Measurements from ENCODE around the gene HOXD10. TPM values are rescaled to one million over a fixed set of nuclear protein-coding genes. Genes with fewer than 3 reads are reported as not detected.

The HOXD10 gene
- total RNA-seq (2022; extraction: Qiagen RNA extraction; ENCODE audit: low read depth) = 5.5 to 7.4 TPM (median 7.3 TPM) in 5 replicates

DNA sequence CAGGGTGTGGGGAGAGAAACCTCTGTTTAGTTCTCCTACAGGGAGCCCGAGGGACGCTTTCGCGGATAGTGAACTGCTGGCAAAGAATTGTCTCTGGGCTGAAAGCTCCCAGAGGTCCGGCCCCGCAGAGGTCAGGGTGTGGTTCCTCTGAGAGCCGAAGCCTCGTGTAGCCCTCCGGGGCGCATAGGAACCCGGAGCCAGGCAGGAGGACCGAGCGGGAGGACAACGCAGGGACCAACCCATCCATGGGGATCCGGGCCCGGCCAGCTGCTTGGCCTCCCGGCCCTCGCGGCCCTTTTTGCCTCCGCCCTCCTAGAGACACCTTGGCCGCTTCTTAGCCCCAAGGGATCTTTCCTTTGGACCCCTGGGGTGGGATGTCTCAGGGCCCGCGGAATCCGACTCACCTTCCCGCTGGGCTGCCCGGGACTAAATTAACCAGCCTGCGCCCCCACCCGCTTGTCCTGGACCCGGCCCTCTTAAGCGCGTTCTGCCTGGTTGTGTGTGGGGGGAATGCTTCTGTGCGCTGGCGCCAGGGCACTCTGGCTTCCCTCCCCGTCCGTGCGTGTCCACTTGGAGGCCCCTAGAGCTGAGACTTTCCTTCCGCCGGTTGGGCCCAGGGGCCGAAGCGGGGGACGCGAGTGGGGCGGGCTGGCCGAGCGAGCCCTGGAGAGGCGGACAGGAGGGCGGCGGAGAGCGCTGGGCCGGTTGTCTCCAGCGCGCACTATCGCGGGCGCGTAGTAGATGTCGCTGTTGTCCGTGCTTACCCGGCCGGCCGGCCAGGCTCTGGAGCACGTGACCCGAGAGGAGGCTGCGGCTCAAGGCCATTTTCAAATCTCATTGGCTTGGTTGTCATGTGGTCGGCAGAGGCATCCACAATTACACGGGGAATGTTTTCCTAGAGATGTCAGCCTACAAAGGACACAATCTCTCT, at the start of gene HOXD10:
Gene HOXD10 (plus strand): TSS at position 896 of the 931 bp plus-strand sequence. CDS start 56 bp downstream, outside the sequence.

DNA sequence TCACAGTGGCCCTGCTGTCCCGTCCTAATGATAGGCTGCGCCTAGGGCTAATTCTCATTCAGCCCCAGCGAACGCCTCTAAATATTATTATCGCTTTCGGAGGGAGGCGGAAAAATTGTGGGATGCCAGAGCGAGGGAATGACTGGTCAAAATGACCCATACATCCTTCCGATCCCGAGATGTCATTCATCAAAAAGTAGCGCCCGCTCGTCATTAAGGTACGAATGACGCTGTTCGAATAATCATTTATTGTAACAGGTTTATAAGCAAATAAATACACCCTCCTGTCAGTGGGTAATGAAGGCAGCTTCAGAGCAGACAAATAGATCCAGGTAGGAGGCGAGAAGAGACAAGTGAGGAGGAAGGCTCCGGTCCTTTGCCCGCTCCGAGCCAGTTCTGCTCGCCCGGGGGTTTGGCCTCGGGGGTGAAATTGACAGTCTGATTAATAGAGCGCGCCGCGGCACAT, 32.7 kb upstream of the HOXD10 start, which contains the start of gene EVX2:
Gene EVX2 (minus strand): TSS at position 167 of the 466 bp plus-strand sequence. CDS start 186 bp downstream, outside the sequence.

GRCh38 chr2:176092270-176093144, 24.1 kb upstream of the HOXD10 start, which contains the start of gene HOXD13:
Gene HOXD13, plus strand, starts transcription at chr2:176092721. Its CDS starts 170 bp downstream, at chr2:176092891.

DNA sequence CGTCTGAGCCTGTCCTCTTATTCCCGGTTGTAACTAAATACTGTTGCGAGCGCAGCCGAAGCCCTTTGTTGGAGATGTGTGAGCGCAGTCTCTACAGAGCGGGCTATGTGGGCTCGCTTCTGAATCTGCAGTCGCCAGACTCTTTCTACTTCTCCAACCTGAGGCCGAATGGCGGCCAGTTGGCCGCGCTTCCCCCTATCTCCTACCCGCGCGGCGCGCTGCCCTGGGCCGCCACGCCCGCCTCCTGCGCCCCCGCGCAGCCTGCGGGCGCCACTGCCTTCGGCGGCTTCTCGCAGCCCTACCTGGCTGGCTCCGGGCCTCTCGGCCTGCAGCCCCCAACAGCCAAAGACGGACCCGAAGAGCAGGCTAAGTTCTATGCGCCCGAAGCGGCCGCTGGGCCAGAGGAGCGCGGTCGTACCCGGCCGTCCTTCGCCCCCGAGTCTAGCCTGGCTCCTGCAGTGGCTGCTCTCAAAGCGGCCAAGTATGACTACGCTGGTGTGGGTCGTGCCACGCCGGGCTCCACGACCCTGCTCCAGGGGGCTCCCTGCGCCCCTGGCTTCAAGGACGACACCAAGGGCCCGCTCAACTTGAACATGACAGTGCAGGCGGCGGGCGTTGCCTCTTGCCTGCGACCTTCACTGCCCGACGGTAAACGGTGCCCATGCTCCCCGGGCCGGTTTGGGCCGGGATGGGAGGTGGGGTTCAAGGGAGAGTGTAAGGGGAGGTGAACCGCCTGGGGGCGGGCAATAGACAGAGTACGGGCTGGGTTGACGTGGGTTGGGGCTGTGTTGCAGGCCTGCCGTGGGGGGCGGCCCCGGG, 16.6 kb upstream of the HOXD10 start, which contains the start of gene HOXD12:
Gene HOXD12 (plus strand): TSS at position 68 of the 819 bp plus-strand sequence. CDS start 7 bp downstream, at position 75.

DNA sequence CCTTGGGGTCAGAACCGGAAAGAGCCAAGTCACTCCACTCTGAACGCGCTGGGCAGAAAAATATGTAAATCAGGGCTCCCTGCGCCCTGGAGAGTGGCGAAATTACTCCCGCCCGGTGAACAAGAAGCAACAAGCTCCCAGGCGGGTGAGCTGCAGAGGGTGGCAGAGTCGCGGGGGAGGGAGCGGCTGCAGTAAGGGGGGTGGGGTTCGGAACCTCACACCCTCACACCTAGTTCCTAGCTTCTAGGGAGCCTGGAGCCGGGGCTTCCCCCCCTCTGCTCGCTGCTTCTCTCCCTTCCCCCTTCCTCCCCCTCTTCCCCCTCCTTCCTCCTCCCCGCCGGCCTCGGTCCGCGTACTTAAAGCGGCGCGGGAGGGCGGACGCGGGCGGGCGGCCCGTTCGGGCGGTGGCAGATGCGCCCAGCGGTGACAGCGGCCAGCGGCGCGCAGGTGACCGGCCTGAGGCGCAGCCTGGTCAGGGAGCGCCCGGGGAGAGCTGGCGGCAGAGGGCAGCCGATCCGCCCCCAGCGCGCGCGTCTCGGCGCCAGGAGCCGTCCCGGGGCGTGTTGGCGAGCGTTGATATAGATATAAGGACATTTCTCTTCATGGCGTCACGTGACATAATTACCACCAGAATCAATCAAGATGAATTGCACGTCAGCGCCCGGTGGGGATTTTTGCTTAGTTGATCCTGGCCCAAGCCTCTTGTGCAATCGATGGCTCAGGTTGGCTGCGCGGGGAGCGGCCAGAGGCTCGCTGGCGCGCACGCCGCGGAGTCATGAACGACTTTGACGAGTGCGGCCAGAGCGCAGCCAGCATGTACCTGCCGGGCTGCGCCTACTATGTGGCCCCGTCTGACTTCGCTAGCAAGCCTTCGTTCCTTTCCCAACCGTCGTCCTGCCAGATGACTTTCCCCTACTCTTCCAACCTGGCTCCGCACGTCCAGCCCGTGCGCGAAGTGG, 9.7 kb upstream of the HOXD10 start, which contains the start of gene HOXD11:
Gene HOXD11 (plus strand): TSS at position 700 of the 959 bp plus-strand sequence. CDS start 76 bp downstream, at position 776.

DNA sequence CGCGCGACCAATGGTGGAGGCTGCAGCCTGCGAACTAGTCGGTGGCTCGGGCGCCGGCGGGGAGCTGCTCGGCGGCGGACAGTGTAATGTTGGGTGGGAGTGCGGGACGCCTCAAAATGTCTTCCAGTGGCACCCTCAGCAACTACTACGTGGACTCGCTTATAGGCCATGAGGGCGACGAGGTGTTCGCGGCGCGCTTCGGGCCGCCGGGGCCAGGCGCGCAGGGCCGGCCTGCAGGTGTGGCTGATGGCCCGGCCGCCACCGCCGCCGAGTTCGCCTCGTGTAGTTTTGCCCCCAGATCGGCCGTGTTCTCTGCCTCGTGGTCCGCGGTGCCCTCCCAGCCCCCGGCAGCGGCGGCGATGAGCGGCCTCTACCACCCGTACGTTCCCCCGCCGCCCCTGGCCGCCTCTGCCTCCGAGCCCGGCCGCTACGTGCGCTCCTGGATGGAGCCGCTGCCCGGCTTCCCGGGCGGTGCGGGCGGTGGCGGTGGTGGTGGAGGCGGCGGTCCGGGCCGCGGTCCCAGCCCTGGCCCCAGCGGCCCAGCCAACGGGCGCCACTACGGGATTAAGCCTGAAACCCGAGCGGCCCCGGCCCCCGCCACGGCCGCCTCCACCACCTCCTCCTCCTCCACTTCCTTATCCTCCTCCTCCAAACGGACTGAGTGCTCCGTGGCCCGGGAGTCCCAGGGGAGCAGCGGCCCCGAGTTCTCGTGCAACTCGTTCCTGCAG, 6.3 kb downstream of the HOXD10 start, which contains the start of gene HOXD9:
Gene HOXD9 (plus strand): TSS at position 37 of the 728 bp plus-strand sequence. CDS start 50 bp downstream, at position 87.

GRCh38 chr2:176128982-176129796, 12.6 kb downstream of the HOXD10 start, which contains the start of gene HOXD8:
Gene HOXD8, plus strand, starts transcription at chr2:176129705. Its CDS starts 662 bp downstream, at chr2:176130367.

DNA sequence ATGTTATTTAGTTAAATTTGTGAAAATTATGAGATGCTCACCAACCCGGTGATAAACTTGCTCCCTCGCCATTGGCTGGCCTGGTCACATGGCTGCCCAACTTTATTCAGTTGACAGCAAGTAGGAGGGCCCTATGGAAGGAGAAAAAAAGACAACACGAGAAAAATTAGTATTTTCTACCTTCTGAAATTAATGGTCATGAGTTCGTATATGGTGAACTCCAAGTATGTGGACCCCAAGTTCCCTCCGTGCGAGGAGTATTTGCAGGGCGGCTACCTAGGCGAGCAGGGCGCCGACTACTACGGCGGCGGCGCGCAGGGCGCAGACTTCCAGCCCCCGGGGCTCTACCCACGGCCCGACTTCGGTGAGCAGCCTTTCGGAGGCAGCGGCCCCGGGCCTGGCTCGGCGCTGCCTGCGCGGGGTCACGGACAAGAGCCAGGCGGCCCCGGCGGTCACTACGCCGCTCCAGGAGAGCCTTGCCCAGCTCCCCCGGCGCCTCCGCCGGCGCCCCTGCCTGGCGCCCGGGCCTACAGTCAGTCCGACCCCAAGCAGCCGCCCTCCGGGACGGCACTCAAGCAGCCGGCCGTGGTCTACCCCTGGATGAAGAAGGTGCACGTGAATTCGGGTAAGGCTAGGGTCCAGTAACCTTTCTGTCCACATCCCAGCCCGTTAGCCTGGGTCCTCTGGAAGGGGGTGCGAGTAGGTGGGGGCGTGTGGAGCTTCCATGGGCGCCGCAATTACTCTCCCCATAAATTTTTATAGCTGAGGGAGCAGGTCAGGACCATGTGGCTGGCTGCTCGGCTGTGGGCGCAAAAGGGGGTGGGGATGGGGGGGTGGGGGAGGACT, 35.1 kb downstream of the HOXD10 start, which contains the start of gene HOXD4:
Gene HOXD4 (plus strand): TSS at position 109 of the 846 bp plus-strand sequence. CDS start 84 bp downstream, at position 193.

GRCh38 chr2:176156807-176157498, 40.4 kb downstream of the HOXD10 start, which contains the start of gene HOXD3:
Gene HOXD3, plus strand, starts transcription at chr2:176157307. Its CDS starts 11,808 bp downstream, at chr2:176169115.

Other genes starting within 250 kb of the HOXD10 start
- gene LNPK, start 114.5 kb upstream of the HOXD10 start, total RNA-seq (2022; extraction: Qiagen RNA extraction; ENCODE audit: low read depth) = 9.6 to 14.8 TPM (median 13.3 TPM) in 5 replicates
- 0.02 TPM in 1 of 5 replicates, not detected in the others for gene EVX2, start 32.8 kb upstream of the HOXD10 start, total RNA-seq (2022; extraction: Qiagen RNA extraction; ENCODE audit: low read depth)
- 0.15 to 0.29 TPM (median 0.16 TPM) in 5 replicates for gene HOXD13, start 24.1 kb upstream of the HOXD10 start, total RNA-seq (2022; extraction: Qiagen RNA extraction; ENCODE audit: low read depth)
- not detected in 5 replicates for gene HOXD12, start 17.0 kb upstream of the HOXD10 start, total RNA-seq (2022; extraction: Qiagen RNA extraction; ENCODE audit: low read depth)
- 7.6 to 9.1 TPM (median 8.0 TPM) in 5 replicates for gene HOXD11, start 9.5 kb upstream of the HOXD10 start, total RNA-seq (2022; extraction: Qiagen RNA extraction; ENCODE audit: low read depth)
- 1.0 to 1.7 TPM (median 1.2 TPM) in 5 replicates for gene HOXD9, start 5.9 kb downstream of the HOXD10 start, total RNA-seq (2022; extraction: Qiagen RNA extraction; ENCODE audit: low read depth)
- gene HOXD8, start 12.9 kb downstream of the HOXD10 start, total RNA-seq (2022; extraction: Qiagen RNA extraction; ENCODE audit: low read depth) = 2.9 to 5.5 TPM (median 5.4 TPM) in 5 replicates
- gene HOXD4, start 34.8 kb downstream of the HOXD10 start, total RNA-seq (2022; extraction: Qiagen RNA extraction; ENCODE audit: low read depth) = 0.29 to 0.66 TPM (median 0.49 TPM) in 5 replicates
- 0.14 to 0.33 TPM (median 0.21 TPM) in 4 of 5 replicates, not detected in the other for gene HOXD3, start 40.5 kb downstream of the HOXD10 start, total RNA-seq (2022; extraction: Qiagen RNA extraction; ENCODE audit: low read depth)
- 0.12 to 0.44 TPM (median 0.21 TPM) in 5 replicates for gene HOXD1, start 71.9 kb downstream of the HOXD10 start, total RNA-seq (2022; extraction: Qiagen RNA extraction; ENCODE audit: low read depth)
- 38.5 to 48.7 TPM (median 43.8 TPM) in 5 replicates for gene MTX2, start 152.7 kb downstream of the HOXD10 start, total RNA-seq (2022; extraction: Qiagen RNA extraction; ENCODE audit: low read depth)

Measured in A549 treated with RU486 at 1 μM for 4 hours (cell line).